Neural cell (in vitro differentiated cells): Measurements from ENCODE around the gene GUCA1A.

Experiments
- CTCF ChIP-seq: fragments of 450-650 bp; IDR thresholded peaks from 2 replicates; pipeline ENCODE4 v1.5.1; 2014; ENCODE audit warnings: antibody characterized with exemption, mild to moderate bottlenecking, moderate library complexity; ENCODE audit not compliant: poor library complexity, severe bottlenecking
- EZH2 ChIP-seq: fragments of 200-600, 300-800 bp; shearing (Covaris generic), sonication (generic); IDR thresholded peaks from 2 replicates; pipeline ENCODE4 v1.6.1; 2014; ENCODE audit warnings: antibody characterized with exemption, low read length, borderline replicate concordance, mild to moderate bottlenecking; ENCODE audit not compliant: insufficient read depth, poor library complexity, severe bottlenecking
- REST ChIP-seq: IDR thresholded peaks from 2 replicates; pipeline ENCODE4 v1.6.1; 2012; ENCODE audit warnings: borderline replicate concordance
- TAF1 ChIP-seq: IDR thresholded peaks from 2 replicates; pipeline ENCODE4 v1.6.1; 2012; ENCODE audit warnings: low read depth

- TF ChIP-seq TAF1 (no peak), CTCF (no peak), REST (no peak), EZH2 (no peak)
These were observed 15.2 kb upstream of the GUCA1A start for GRCh38 chr6:42158011-42158410.
